ENCODE results near the gene ZBTB14.

The ZBTB14 gene

DNA sequence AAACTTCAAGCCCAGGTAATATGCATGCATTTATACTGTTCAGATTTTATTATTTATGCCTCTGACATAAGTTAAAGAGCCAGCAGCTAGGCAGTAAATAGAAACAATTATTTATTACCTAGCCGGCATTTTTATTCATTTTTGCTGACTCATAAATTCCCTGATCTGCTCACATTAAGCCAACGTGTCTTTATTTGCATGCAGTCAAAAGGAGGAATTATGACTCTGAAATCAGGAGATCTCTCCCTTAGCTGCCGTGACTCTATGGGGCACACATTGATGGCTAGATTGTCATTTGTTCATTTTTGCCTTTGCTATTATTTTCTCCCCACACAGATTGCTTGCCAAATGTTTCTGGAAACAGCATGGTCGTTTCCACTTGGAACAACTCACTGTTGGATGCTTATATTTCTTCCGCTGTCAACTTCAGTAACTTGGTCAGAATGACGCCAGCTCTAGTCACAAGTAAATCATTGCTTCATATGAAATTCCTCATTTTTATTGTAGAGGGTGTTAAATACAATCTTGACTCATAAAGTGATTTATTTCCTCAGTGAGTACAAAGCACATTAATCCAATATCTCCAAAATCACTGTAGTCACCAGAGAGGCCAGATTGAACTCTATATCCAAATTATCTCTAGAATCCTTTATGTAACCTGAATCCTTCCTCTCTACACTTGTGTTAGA, 15.9 kb upstream of the ZBTB14 start:
- DNase-seq (ENCODE audit: insufficient read length, low spot score) (no peak), FAIRE-seq (peak; percentile 38)
- TF ChIP-seq CTCF (IDR thresholded peaks at IDR 0.05; ENCODE audit: insufficient read depth, missing control alignments), result no peak

DNA sequence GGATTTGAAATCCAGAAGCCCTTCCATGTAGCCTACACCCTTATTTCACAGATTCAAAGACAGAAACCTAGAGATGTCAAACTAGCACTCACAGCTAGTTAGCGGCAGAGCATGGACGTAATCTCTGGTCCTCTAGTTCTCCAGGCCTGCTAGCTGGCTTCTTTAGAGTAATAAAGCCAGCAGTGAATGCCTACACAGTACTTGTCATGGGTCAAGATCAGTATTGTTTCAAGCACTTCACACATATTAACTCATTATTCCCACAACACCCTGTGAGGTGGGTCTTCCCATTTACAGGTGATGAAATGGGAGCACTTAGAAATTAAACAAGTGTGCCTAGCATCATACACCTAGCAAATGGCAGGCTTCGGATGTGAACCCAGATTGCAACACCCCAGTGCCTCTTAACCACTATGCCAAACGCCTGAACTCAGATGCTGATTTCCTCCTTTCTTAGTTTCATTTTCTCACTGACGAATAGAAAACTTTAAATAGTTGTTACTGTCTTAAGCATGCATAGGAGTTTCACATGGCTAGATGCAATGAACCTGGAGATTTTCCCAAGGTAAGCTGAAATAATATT, 14.5 kb upstream of the ZBTB14 start:
- TF ChIP-seq CTCF (IDR thresholded peaks at IDR 0.05; ENCODE audit: insufficient read depth, missing control alignments), result no peak
- no peak for DNase-seq (ENCODE audit: insufficient read length, low spot score)
- no peak for FAIRE-seq

DNA sequence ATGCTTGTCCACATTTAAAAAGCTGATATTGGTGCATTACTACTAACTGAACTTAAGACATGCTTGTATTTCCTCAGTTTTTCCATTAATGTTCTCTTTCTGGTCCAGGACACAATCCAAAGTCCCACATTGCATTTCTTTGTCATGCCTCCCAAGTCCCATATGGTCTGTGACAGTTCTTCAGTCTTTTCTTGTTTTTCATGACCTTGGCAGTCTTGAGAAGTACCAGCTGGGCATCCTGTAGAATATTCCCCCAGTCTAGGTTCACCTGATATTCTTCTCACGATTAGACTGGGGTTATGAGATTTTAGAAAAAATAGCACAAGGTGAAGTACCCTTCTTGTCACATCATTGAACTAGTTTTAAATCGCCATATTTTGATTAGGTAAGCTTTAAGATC, 10.3 kb upstream of the ZBTB14 start:
- no peak for TF ChIP-seq CTCF (IDR thresholded peaks at IDR 0.05; ENCODE audit: insufficient read depth, missing control alignments)
- DNase-seq (ENCODE audit: insufficient read length, low spot score) (no peak), FAIRE-seq (no peak)

- DNase-seq (ENCODE audit: insufficient read length, low spot score), result no peak
- no peak for FAIRE-seq
- TF ChIP-seq CTCF (IDR thresholded peaks at IDR 0.05; ENCODE audit: insufficient read depth, missing control alignments), result no peak
Measured at GRCh38 chr18:5304232-5304631, 8.7 kb upstream of the ZBTB14 start.

GRCh38 chr18:5303636-5304035, 8.1 kb upstream of the ZBTB14 start:
- no peak for DNase-seq (ENCODE audit: insufficient read length, low spot score)
- FAIRE-seq, result no peak
- TF ChIP-seq CTCF (IDR thresholded peaks at IDR 0.05; ENCODE audit: insufficient read depth, missing control alignments), result no peak

GRCh38 chr18:5302606-5303005, 7.1 kb upstream of the ZBTB14 start:
- no peak for TF ChIP-seq CTCF (IDR thresholded peaks at IDR 0.05; ENCODE audit: insufficient read depth, missing control alignments)
- DNase-seq (ENCODE audit: insufficient read length, low spot score), result no peak
- no peak for FAIRE-seq

DNA sequence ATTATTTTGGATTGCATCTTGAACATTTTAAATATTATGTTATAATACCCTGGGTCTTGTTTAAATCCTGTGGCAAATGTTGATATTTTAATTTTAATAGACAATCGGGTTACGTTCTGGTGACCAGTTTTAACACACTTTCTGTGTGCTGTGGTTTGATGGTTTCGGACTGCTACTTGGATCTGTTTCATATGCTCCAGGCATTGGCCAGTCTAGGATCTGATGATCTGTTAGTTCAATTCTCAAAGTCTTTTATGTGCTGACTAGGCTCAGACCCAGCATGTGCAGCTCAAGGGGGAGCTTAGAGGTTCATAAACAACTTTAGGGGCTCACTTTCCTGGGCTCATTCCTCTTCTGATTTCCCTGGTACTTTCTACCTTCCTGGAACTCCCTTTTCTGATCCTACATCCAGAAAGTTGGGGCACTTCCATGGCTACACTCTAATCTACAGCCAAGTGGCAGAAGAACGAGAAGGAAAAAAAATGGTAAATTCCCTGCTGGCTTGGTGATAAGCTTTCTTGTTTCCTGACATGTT, 5.0 kb upstream of the ZBTB14 start:
- DNase-seq (ENCODE audit: insufficient read length, low spot score) (no peak), FAIRE-seq (no peak)
- TF ChIP-seq CTCF (IDR thresholded peaks at IDR 0.05; ENCODE audit: insufficient read depth, missing control alignments), result no peak
